RWPE1 (cell line): ENCODE results near the gene PLPP6.

ENCODE experiments used
- CTCF ChIA-PET: fragments of 350-600 bp; sonication (Branson Sonifier 250); formaldehyde crosslinking; extraction: SDS; loops from one replicate; lab custom pipeline; 2021; lab: Yijun Ruan, JAX
- POLR2A ChIA-PET: fragments of 400-600 bp; formaldehyde crosslinking; extraction: SDS; loops from one replicate; lab custom pipeline; 2020; ENCODE audit warnings: antibody characterized with exemption; ENCODE audit not compliant: low non-redundant PET; lab: Yijun Ruan, JAX
- DNase-seq: peaks from one replicate; pipeline ENCODE4 v3.0.0; 2012; ENCODE audit warnings: low spot score
- H3K27ac ChIP-seq: fragments of 450-650 bp; 2 replicates; pipeline ENCODE4 v1.5.1; 2017
- TF ChIP-seq, protein P1 (sequence below): fragments of 450-650 bp; conservative IDR thresholded peaks from 2 replicates; pipeline ENCODE4 v1.5.1; 2017; ENCODE audit warnings: low read depth, mild to moderate bottlenecking

PLPP6 gene

DNA sequence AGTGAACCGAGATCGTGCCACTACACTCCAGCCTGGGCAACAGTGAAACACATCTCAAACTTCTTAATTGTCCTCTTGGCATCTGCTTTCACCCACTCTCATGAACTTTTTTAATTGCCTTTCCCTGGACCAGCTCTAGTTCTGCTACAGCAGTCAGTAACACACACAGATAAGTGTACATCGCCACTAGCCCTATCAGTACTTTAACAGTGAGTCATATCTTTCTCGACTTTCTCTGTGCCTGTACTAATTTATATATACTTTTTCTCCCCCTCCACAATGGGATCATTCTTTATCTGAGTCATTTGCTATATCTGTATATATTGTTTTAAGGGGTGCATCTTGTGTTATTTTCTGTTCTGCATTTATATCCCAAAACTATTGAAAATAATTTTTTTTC, 24.0 kb downstream of the PLPP6 start:
- CTCF ChIA-PET: no interaction called here
- TF ChIP-seq, protein P1, sequence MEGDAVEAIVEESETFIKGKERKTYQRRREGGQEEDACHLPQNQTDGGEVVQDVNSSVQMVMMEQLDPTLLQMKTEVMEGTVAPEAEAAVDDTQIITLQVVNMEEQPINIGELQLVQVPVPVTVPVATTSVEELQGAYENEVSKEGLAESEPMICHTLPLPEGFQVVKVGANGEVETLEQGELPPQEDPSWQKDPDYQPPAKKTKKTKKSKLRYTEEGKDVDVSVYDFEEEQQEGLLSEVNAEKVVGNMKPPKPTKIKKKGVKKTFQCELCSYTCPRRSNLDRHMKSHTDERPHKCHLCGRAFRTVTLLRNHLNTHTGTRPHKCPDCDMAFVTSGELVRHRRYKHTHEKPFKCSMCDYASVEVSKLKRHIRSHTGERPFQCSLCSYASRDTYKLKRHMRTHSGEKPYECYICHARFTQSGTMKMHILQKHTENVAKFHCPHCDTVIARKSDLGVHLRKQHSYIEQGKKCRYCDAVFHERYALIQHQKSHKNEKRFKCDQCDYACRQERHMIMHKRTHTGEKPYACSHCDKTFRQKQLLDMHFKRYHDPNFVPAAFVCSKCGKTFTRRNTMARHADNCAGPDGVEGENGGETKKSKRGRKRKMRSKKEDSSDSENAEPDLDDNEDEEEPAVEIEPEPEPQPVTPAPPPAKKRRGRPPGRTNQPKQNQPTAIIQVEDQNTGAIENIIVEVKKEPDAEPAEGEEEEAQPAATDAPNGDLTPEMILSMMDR: no peak

DNA sequence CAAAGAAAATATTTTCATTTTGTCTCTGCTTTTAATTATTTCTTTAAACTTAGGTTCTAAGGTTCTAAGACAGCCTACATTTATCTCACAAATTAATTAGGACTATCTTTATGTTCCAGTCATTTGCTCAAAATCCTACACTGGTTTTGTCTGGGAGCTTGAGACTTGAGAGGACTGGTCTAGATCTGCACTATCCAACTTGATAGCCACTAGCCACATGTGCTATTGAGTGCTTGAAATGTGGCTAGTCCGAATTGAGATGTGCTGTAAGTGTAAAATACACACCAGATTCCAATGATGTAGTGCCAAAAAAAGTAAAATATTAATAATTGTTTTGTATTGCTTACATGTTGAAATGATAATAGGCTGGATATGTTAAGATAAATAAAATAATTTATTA, 24.5 kb downstream of the PLPP6 start:
- H3K27ac ChIP-seq: no peak overlapping the region
- no peak for DNase-seq
- TF ChIP-seq, protein P1: no peak
- CTCF ChIA-PET: no interaction called here
- POLR2A ChIA-PET: no interaction called here

More for the DNA sequence above, 24.0 kb downstream of the PLPP6 start:
- POLR2A ChIA-PET: no interaction called here
- no peak overlapping the region for H3K27ac ChIP-seq
- no peak for DNase-seq

DNA sequence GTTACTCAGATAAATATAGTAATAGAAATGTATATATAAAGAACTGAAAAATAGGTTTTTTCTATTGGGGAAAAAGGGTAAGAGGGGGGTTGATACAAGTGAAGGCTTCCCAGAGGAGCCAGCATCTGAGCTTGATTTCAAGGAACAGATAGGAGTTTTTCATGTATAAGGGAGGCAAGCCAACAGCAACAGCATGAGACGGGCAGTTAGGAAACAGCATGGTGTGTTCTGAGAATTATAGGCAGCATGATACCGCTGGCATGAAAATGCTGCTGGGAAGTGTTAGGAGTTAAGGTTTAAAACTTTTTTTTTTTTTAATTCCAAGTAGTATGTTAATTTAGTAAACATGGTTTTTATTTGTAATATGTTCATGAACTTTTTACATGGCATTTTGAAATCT, 26.9 kb downstream of the PLPP6 start:
- DNase-seq: no peak
- TF ChIP-seq, protein P1: no peak
- ChIA-PET CTCF (interaction anchor here (0.6 kb wide), 1 partner anchor 51 kb away, joined by 4 read pairs; no protein-coding TSS in a partner anchor), POLR2A (no interaction called here)
- H3K27ac ChIP-seq: no peak overlapping the region

DNA sequence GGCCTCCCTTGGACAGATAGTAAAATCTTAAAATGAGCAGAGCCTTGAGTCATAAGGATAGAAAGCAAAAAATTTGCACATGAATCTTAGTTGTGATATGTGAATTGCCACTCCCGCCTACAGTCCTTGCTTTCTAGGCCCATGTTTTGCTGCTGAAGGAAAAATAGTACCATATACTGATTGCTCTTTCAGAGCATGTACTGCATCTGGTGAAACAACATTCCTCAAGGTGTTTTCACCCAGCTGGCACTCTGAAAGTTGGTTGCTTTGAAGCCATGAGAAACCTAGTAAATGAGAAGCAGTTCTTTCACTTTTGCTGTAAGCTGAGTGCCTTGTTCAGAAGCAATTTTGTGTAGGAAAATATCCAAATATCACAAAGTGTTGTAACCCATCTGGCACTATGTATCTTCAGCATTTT, 27.6 kb downstream of the PLPP6 start:
- POLR2A ChIA-PET: no interaction called here
- TF ChIP-seq, protein P1: no peak
- CTCF ChIA-PET: no interaction called here
- DNase-seq: no peak
- H3K27ac ChIP-seq: no peak overlapping the region

DNA sequence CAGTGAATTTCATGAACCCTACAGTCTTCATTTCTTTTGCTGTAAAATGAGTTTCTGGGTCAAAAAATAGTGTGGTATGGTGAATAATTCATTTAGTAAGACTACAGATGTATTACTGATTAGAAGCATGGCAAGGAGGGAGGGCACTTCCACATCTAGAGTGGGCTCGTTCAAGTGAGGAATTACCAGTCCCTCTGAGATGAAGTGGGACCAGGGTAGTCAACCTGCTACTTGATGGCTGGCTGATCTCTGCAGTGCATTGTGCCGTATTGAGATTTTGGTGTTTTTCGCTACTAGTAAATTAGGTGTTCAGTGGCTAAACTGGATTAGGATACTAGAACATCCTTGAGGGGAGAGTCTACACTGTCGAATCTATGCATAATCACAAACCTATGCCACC, 28.1 kb downstream of the PLPP6 start:
- H3K27ac ChIP-seq: no peak overlapping the region
- DNase-seq: no peak
- CTCF ChIA-PET: no interaction called here
- POLR2A ChIA-PET: no interaction called here
- TF ChIP-seq, protein P1: no peak

DNA sequence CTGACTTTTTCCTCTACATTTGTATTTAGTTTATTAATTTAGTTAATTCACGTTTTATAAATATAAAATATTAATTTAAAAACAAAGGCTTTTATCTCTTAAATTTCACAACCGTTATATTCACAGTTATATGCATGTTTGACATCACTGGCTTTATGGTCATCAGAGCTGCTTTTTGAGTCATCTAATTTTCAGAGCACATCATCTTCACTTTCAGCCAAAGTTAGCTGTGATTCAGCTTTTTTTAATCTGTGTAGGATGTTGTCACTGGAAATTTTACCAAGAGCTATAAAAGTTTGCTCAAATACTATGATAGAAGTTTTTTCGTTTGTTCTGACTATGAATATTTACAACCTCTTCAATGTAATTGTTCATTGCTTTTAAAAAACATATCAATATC, 29.7 kb downstream of the PLPP6 start:
- POLR2A ChIA-PET: no interaction called here

More for the DNA sequence above, 29.7 kb downstream of the PLPP6 start:
- DNase-seq: no peak
- no peak overlapping the region for H3K27ac ChIP-seq
- TF ChIP-seq, protein P1: no peak
- CTCF ChIA-PET: interaction anchor here (0.6 to 0.7 kb wide), 2 partner anchors 11 to 17 kb away, joined by 3 to 4 read pairs; no protein-coding TSS in a partner anchor
